ENCODE data around the gene CLDND2. TPM values are rescaled to one million over a fixed set of nuclear protein-coding genes. Genes with fewer than 3 reads are reported as not detected.

CLDND2 gene
- total RNA-seq, 5 donors from 2014 or later (not counting 1 experiment from before 2014, with no cell fraction given), result 2.0 to 8.5 (median 5.8) TPM

GRCh38 chr19:51361239-51361638 lies 7.6 kb downstream of the CLDND2 start:
- Mint-ChIP-seq H3K4me1 (peaks cover 42 to 49% (median 46%) of the 10 kb centered on the region in 3 donors), H3K36me3 (no peaks in the 10 kb centered on the region), H3K9me3 (no peaks in the 10 kb centered on the region), H3K27me3 (no peaks in the 10 kb centered on the region), H3K27ac (no peak overlapping the region), H3K4me3 (no peak overlapping the region)
- no peaks in the 10 kb centered on the region for H3K9me3 ChIP-seq
- no peaks in the 10 kb centered on the region for H3K27me3 ChIP-seq (replicated peaks in 1 of 2; ENCODE audit: control insufficient read depth in 2 of 2, extremely low read depth in 1 of 2, insufficient read depth in 2 of 2, low read length in 1 of 2)
- CTCF ChIA-PET, result no interaction called here
- H3K4me3 ChIP-seq (ENCODE audit: control insufficient read depth in 1 of 2, extremely low read depth in 1 of 2, low read length in 1 of 2), result no peak overlapping the region
- DNase-seq (no peak), ATAC-seq (replicated peaks in 1 of 4) (no peak)
- 97% methylated on average over 7 of the region's 13 CpGs for WGBS (ENCODE audit: insufficient coverage)
- peaks cover 0 to 4% of the 10 kb centered on the region in 2 donors for H3K36me3 ChIP-seq (ENCODE audit: control insufficient read depth in 2 of 2, extremely low read depth in 1 of 2, insufficient read depth in 1 of 2, low read length in 1 of 2)
- no peak overlapping the region for H3K27ac ChIP-seq (ENCODE audit: low read length)
- H3K4me1 ChIP-seq (ENCODE audit: control insufficient read depth in 1 of 2, extremely low read depth in 1 of 2, insufficient read depth in 2 of 2, low read length in 2 of 2), result peaks cover 6 to 36% of the 10 kb centered on the region in 2 experiments
- POLR2A ChIA-PET, result no interaction called here

GRCh38 chr19:51359294-51359693 lies 9.5 kb downstream of the CLDND2 start:
- Mint-ChIP-seq H3K9me3 (no peaks in the 10 kb centered on the region), H3K27ac (no peak overlapping the region), H3K27me3 (no peaks in the 10 kb centered on the region), H3K4me3 (no peak overlapping the region), H3K36me3 (no peaks in the 10 kb centered on the region), H3K4me1 (peaks cover 43 to 47% (median 45%) of the 10 kb centered on the region in 3 donors)
- WGBS (ENCODE audit: insufficient coverage), result no CpG with 5 or more reads among the region's 4 CpGs
- ATAC-seq (replicated peaks in 1 of 4) (no peak), DNase-seq (no peak)
- CTCF ChIA-PET, result interaction anchor here in 1 of 2 donors (0.5 to 0.6 kb wide), 2 partner anchors 36 to 99 kb away, joined by 3 to 4 read pairs; no protein-coding TSS in a partner anchor
- POLR2A ChIA-PET, result interaction anchor here in 1 of 2 donors (0.5 kb wide), 1 partner anchor 45 kb away, joined by 10 read pairs; no protein-coding TSS in a partner anchor
- Histone ChIP-seq H3K27me3 (replicated peaks in 1 of 2; ENCODE audit: control insufficient read depth in 2 of 2, extremely low read depth in 1 of 2, insufficient read depth in 2 of 2, low read length in 1 of 2) (no peaks in the 10 kb centered on the region), H3K27ac (ENCODE audit: low read length) (no peak overlapping the region), H3K9me3 (no peaks in the 10 kb centered on the region), H3K4me1 (ENCODE audit: control insufficient read depth in 1 of 2, extremely low read depth in 1 of 2, insufficient read depth in 2 of 2, low read length in 2 of 2) (peaks cover 10 to 26% of the 10 kb centered on the region in 2 experiments), H3K36me3 (ENCODE audit: control insufficient read depth in 2 of 2, extremely low read depth in 1 of 2, insufficient read depth in 1 of 2, low read length in 1 of 2) (peaks cover 0 to 4% of the 10 kb centered on the region in 2 donors), H3K4me3 (ENCODE audit: control insufficient read depth in 1 of 2, extremely low read depth in 1 of 2, low read length in 1 of 2) (no peak overlapping the region)

GRCh38 chr19:51357952-51358351 lies 10.9 kb downstream of the CLDND2 start:
- no peaks in the 10 kb centered on the region for H3K9me3 Mint-ChIP-seq
- ATAC-seq (replicated peaks in 1 of 4), result no peak
- ChIA-PET CTCF (no interaction called here), POLR2A (no interaction called here)
- peaks cover 34 to 39% (median 34%) of the 10 kb centered on the region in 3 donors for H3K4me1 Mint-ChIP-seq
- Histone ChIP-seq H3K4me1 (ENCODE audit: control insufficient read depth in 1 of 2, extremely low read depth in 1 of 2, insufficient read depth in 2 of 2, low read length in 2 of 2) (peaks cover 13 to 24% of the 10 kb centered on the region in 2 experiments), H3K36me3 (ENCODE audit: control insufficient read depth in 2 of 2, extremely low read depth in 1 of 2, insufficient read depth in 1 of 2, low read length in 1 of 2) (peaks cover 0 to 5% of the 10 kb centered on the region in 2 donors), H3K4me3 (ENCODE audit: control insufficient read depth in 1 of 2, extremely low read depth in 1 of 2, low read length in 1 of 2) (no peak overlapping the region), H3K27me3 (replicated peaks in 1 of 2; ENCODE audit: control insufficient read depth in 2 of 2, extremely low read depth in 1 of 2, insufficient read depth in 2 of 2, low read length in 1 of 2) (no peaks in the 10 kb centered on the region), H3K9me3 (no peaks in the 10 kb centered on the region), H3K27ac (ENCODE audit: low read length) (no peak overlapping the region)
- no peaks in the 10 kb centered on the region for H3K27me3 Mint-ChIP-seq
- no peaks in the 10 kb centered on the region for H3K36me3 Mint-ChIP-seq
- H3K27ac Mint-ChIP-seq, result no peak overlapping the region
- no peak for DNase-seq
- WGBS (ENCODE audit: insufficient coverage), result 95% methylated on average over 6 of the region's 7 CpGs
- H3K4me3 Mint-ChIP-seq, result no peak overlapping the region

- Mint-ChIP-seq H3K4me1 (peaks cover 21 to 30% (median 27%) of the 10 kb centered on the region in 3 donors), H3K36me3 (peaks cover 8% of the 10 kb centered on the region), H3K27ac (peak overlapping the region in 1 of 2 donors; percentile 55), H3K27me3 (no peaks in the 10 kb centered on the region), H3K4me3 (no peak overlapping the region), H3K9me3 (no peaks in the 10 kb centered on the region)
- Histone ChIP-seq H3K9me3 (no peaks in the 10 kb centered on the region), H3K36me3 (ENCODE audit: control insufficient read depth in 2 of 2, extremely low read depth in 1 of 2, insufficient read depth in 1 of 2, low read length in 1 of 2) (peaks cover 4 to 19% of the 10 kb centered on the region in 2 donors), H3K4me3 (ENCODE audit: control insufficient read depth in 1 of 2, extremely low read depth in 1 of 2, low read length in 1 of 2) (no peak overlapping the region), H3K27me3 (replicated peaks in 1 of 2; ENCODE audit: control insufficient read depth in 2 of 2, extremely low read depth in 1 of 2, insufficient read depth in 2 of 2, low read length in 1 of 2) (no peaks in the 10 kb centered on the region), H3K27ac (ENCODE audit: low read length) (no peak overlapping the region), H3K4me1 (ENCODE audit: control insufficient read depth in 1 of 2, extremely low read depth in 1 of 2, insufficient read depth in 2 of 2, low read length in 2 of 2) (peaks cover 13 to 15% of the 10 kb centered on the region in 2 experiments)
- ATAC-seq (replicated peaks in 1 of 4), result no peak
- CTCF ChIA-PET, result no interaction called here
- 97% methylated on average over 5 of the region's 10 CpGs for WGBS (ENCODE audit: insufficient coverage)
- no peak for DNase-seq
- POLR2A ChIA-PET, result no interaction called here
Observed at GRCh38 chr19:51356159-51356801, 12.5 kb downstream of the CLDND2 start.

GRCh38 chr19:51354742-51355148 lies 14.1 kb downstream of the CLDND2 start:
- Mint-ChIP-seq H3K27ac (peak overlapping the region; percentile 77 to 94), H3K4me3 (peak overlapping the region; percentile 28 to 55 (median 47)), H3K4me1 (peaks cover 21 to 26% (median 24%) of the 10 kb centered on the region in 3 donors), H3K36me3 (peaks cover 21% of the 10 kb centered on the region), H3K27me3 (no peaks in the 10 kb centered on the region), H3K9me3 (no peaks in the 10 kb centered on the region)
- peaks cover 10 to 30% of the 10 kb centered on the region in 2 donors for H3K36me3 ChIP-seq (ENCODE audit: control insufficient read depth in 2 of 2, extremely low read depth in 1 of 2, insufficient read depth in 1 of 2, low read length in 1 of 2)
- H3K4me3 ChIP-seq (ENCODE audit: control insufficient read depth in 1 of 2, extremely low read depth in 1 of 2, low read length in 1 of 2), result peak overlapping the region in 1 of 2 donors; percentile 5
- WGBS (ENCODE audit: insufficient coverage), result 40% methylated on average over 1 of the region's 8 CpGs
- H3K4me1 ChIP-seq (ENCODE audit: control insufficient read depth in 1 of 2, extremely low read depth in 1 of 2, insufficient read depth in 2 of 2, low read length in 2 of 2), result peaks cover 13 to 15% of the 10 kb centered on the region in 2 experiments
- H3K27me3 ChIP-seq (replicated peaks in 1 of 2; ENCODE audit: control insufficient read depth in 2 of 2, extremely low read depth in 1 of 2, insufficient read depth in 2 of 2, low read length in 1 of 2), result no peaks in the 10 kb centered on the region
- H3K27ac ChIP-seq (ENCODE audit: low read length), result no peak overlapping the region
- ChIA-PET CTCF (interaction anchor here in 1 of 2 donors (1.2 kb wide), 1 partner anchor 13 kb away, joined by 5 read pairs; no protein-coding TSS in a partner anchor), POLR2A (no interaction called here)
- ATAC-seq (replicated peaks in 1 of 4), result peak; percentile 67 to 98 (median 81)
- peak in 24 of 35 experiments; percentile 23 to 72 (median 48) for DNase-seq
- no peaks in the 10 kb centered on the region for H3K9me3 ChIP-seq

GRCh38 chr19:51354103-51354741 lies 14.6 kb downstream of the CLDND2 start:
- Mint-ChIP-seq H3K27me3 (no peaks in the 10 kb centered on the region), H3K4me1 (peaks cover 21 to 26% (median 24%) of the 10 kb centered on the region in 3 donors), H3K9me3 (no peaks in the 10 kb centered on the region), H3K4me3 (peak overlapping the region in 1 of 3 donors; percentile 55), H3K36me3 (peaks cover 21% of the 10 kb centered on the region), H3K27ac (peak overlapping the region; percentile 77 to 94)
- peaks cover 13 to 15% of the 10 kb centered on the region in 2 experiments for H3K4me1 ChIP-seq (ENCODE audit: control insufficient read depth in 1 of 2, extremely low read depth in 1 of 2, insufficient read depth in 2 of 2, low read length in 2 of 2)
- no peak for DNase-seq
- WGBS (ENCODE audit: insufficient coverage), result 88% methylated on average over 10 of the region's 12 CpGs
- H3K36me3 ChIP-seq (ENCODE audit: control insufficient read depth in 2 of 2, extremely low read depth in 1 of 2, insufficient read depth in 1 of 2, low read length in 1 of 2), result peaks cover 10 to 30% of the 10 kb centered on the region in 2 donors
- H3K27me3 ChIP-seq (replicated peaks in 1 of 2; ENCODE audit: control insufficient read depth in 2 of 2, extremely low read depth in 1 of 2, insufficient read depth in 2 of 2, low read length in 1 of 2), result no peaks in the 10 kb centered on the region
- peak overlapping the region in 1 of 2 donors; percentile 5 for H3K4me3 ChIP-seq (ENCODE audit: control insufficient read depth in 1 of 2, extremely low read depth in 1 of 2, low read length in 1 of 2)
- ChIA-PET CTCF (interaction anchor here in 1 of 2 donors (1.2 kb wide), 1 partner anchor 14 kb away, joined by 5 read pairs; no protein-coding TSS in a partner anchor), POLR2A (no interaction called here)
- ATAC-seq (replicated peaks in 1 of 4), result peak in 1 of 4 experiments; percentile 19
- H3K27ac ChIP-seq (ENCODE audit: low read length), result no peak overlapping the region
- no peaks in the 10 kb centered on the region for H3K9me3 ChIP-seq
